Activated CD8-positive, alpha-beta T cell treated with anti-CD3 and anti-CD28 coated beads, Interleukin-2, amount 10 ng/mL, durations not matched to agents 7 days and 5 days (primary cell): Measurements from ENCODE around the gene KRTAP9-2. TPM values are rescaled to one million over a fixed set of nuclear protein-coding genes. Genes with fewer than 3 reads are reported as not detected.
"Not testable (repeated sequence)": the region's sequence is repeated elsewhere in the genome, so short reads cannot be mapped to it uniquely, and the experiment has no call there.

Experiments used
- ATAC-seq: fragments of 150-1000 bp; cut with Tn5 transposase; one replicate; pipeline ENCODE4 v1.10.0; 2021; ENCODE audit warnings: moderate library complexity
- CTCF ChIA-PET: fragments of 350-600 bp; sonication (Branson Sonifier 250); formaldehyde crosslinking; loops from one replicate; lab custom pipeline; 2021; ENCODE audit warnings: antibody characterized with exemption; lab: Charles Lee
- POLR2A ChIA-PET: fragments of 350-600 bp; sonication (Branson Sonifier 250); formaldehyde crosslinking; loops from one replicate; lab custom pipeline; 2021; ENCODE audit warnings: antibody characterized with exemption; lab: Charles Lee
- DNase-seq: peaks from one replicate; pipeline ENCODE4 v3.0.0-alpha.2; 2020
- H3K27ac Mint-ChIP-seq: one replicate; pipeline ENCODE4 v1.8.0; 2021; ENCODE audit warnings: mild to moderate bottlenecking, mixed read lengths
- H3K27me3 Mint-ChIP-seq: one replicate; pipeline ENCODE4 v1.8.0; 2021; ENCODE audit warnings: low read depth, mixed read lengths
- H3K36me3 Mint-ChIP-seq: one replicate; pipeline ENCODE4 v1.8.0; 2021; ENCODE audit warnings: low read depth, mixed read lengths
- H3K4me1 Mint-ChIP-seq: one replicate; pipeline ENCODE4 v1.8.0; 2021; ENCODE audit warnings: low read depth, mixed read lengths
- H3K4me3 Mint-ChIP-seq: one replicate; pipeline ENCODE4 v1.8.0; 2021; ENCODE audit warnings: mild to moderate bottlenecking, mixed read lengths
- H3K9me3 Mint-ChIP-seq: one replicate; pipeline ENCODE4 v1.8.0; 2022; ENCODE audit warnings: mixed read lengths; ENCODE audit not compliant: insufficient read depth
- total RNA-seq, 2 experiments: library from RNA; stranded (reverse); gene quantifications; one replicate each; pipeline ENCODE4 v1.2.3, GENCODE V29; 2021

Gene KRTAP9-2
- total RNA-seq, 2 experiments from 2014 or later = not detected

GRCh38 chr17:41271323-41271722 lies 44.9 kb downstream of the KRTAP9-2 start:
- H3K36me3 Mint-ChIP-seq, POLR2A ChIA-PET, H3K4me3 Mint-ChIP-seq, H3K27ac Mint-ChIP-seq, H3K9me3 Mint-ChIP-seq, CTCF ChIA-PET, H3K4me1 Mint-ChIP-seq, H3K27me3 Mint-ChIP-seq, ATAC-seq, DNase-seq: not testable (repeated sequence)

- no peaks in the 10 kb centered on the region for H3K4me1 Mint-ChIP-seq
- ChIA-PET CTCF (no interaction called here), POLR2A (no interaction called here)
- ATAC-seq = no peak
- peaks cover 5% of the 10 kb centered on the region for H3K27me3 Mint-ChIP-seq
- DNase-seq = no peak
- H3K27ac Mint-ChIP-seq = no peak overlapping the region
- no peak overlapping the region for H3K4me3 Mint-ChIP-seq
- no peaks in the 10 kb centered on the region for H3K36me3 Mint-ChIP-seq
- no peaks in the 10 kb centered on the region for H3K9me3 Mint-ChIP-seq
Measured at GRCh38 chr17:41271858-41272257, 45.4 kb downstream of the KRTAP9-2 start.

- H3K4me3 Mint-ChIP-seq, H3K27me3 Mint-ChIP-seq, H3K9me3 Mint-ChIP-seq, H3K4me1 Mint-ChIP-seq, ATAC-seq, POLR2A ChIA-PET, H3K27ac Mint-ChIP-seq, DNase-seq, H3K36me3 Mint-ChIP-seq: not testable (repeated sequence)
- CTCF ChIA-PET = interaction anchor here (0.9 kb wide), 1 partner anchor 12 kb away, joined by 4 read pairs; no protein-coding TSS in a partner anchor
Measured at GRCh38 chr17:41275648-41276190, 49.3 kb downstream of the KRTAP9-2 start, which contains the start of gene KRTAP9-7. TSS of gene KRTAP9-7 (plus strand) at chr17:41275698. CDS start at chr17:41275698, 0 bp downstream.

Other genes starting within 250 kb of the KRTAP9-2 start
- not detected for gene KRT40, start 242.3 kb upstream of the KRTAP9-2 start, total RNA-seq
- not detected for gene KRTAP3-3, start 232.5 kb upstream of the KRTAP9-2 start, total RNA-seq
- not detected for gene KRTAP3-2, start 226.7 kb upstream of the KRTAP9-2 start, total RNA-seq
- gene KRTAP3-1, start 217.5 kb upstream of the KRTAP9-2 start, total RNA-seq = not detected
- not detected for gene KRTAP1-5, start 199.4 kb upstream of the KRTAP9-2 start, total RNA-seq
- not detected for gene KRTAP1-4, start 196.5 kb upstream of the KRTAP9-2 start, total RNA-seq
- not detected for gene KRTAP1-3, start 191.8 kb upstream of the KRTAP9-2 start, total RNA-seq
- not detected for gene KRTAP1-1, start 185.2 kb upstream of the KRTAP9-2 start, total RNA-seq
- not detected for gene KRTAP2-1, start 179.3 kb upstream of the KRTAP9-2 start, total RNA-seq
- not detected for gene KRTAP2-2, start 171.4 kb upstream of the KRTAP9-2 start, total RNA-seq
- gene KRTAP2-3, start 166.5 kb upstream of the KRTAP9-2 start, total RNA-seq = not detected
- not detected for gene KRTAP2-4, start 160.8 kb upstream of the KRTAP9-2 start, total RNA-seq
- gene KRTAP4-7, start 142.5 kb upstream of the KRTAP9-2 start, total RNA-seq = not detected
- gene KRTAP4-8, start 128.5 kb upstream of the KRTAP9-2 start, total RNA-seq = not detected
- not detected for gene KRTAP4-16, start 124.4 kb upstream of the KRTAP9-2 start, total RNA-seq
- gene KRTAP4-9, start 121.3 kb upstream of the KRTAP9-2 start, total RNA-seq = not detected
- not detected for gene KRTAP4-11, start 108.3 kb upstream of the KRTAP9-2 start, total RNA-seq
- not detected for gene KRTAP4-12, start 102.5 kb upstream of the KRTAP9-2 start, total RNA-seq
- not detected for gene KRTAP4-6, start 86.1 kb upstream of the KRTAP9-2 start, total RNA-seq
- not detected for gene KRTAP4-5, start 76.8 kb upstream of the KRTAP9-2 start, total RNA-seq
- gene KRTAP4-4, start 65.9 kb upstream of the KRTAP9-2 start, total RNA-seq = not detected
- not detected for gene KRTAP4-3, start 58.4 kb upstream of the KRTAP9-2 start, total RNA-seq
- gene KRTAP4-2, start 48.4 kb upstream of the KRTAP9-2 start, total RNA-seq = not detected
- not detected for gene KRTAP4-1, start 41.7 kb upstream of the KRTAP9-2 start, total RNA-seq
- not detected for gene KRTAP9-1, start 36.8 kb upstream of the KRTAP9-2 start, total RNA-seq
- not detected for gene KRTAP9-3, start 5.8 kb downstream of the KRTAP9-2 start, total RNA-seq
- gene KRTAP9-8, start 11.4 kb downstream of the KRTAP9-2 start, total RNA-seq = not detected
- gene KRTAP9-4, start 23.0 kb downstream of the KRTAP9-2 start, total RNA-seq = not detected
- gene KRTAP9-9, start 28.7 kb downstream of the KRTAP9-2 start, total RNA-seq = not detected
- gene KRTAP9-6, start 38.7 kb downstream of the KRTAP9-2 start, total RNA-seq = not detected
- not detected for gene KRTAP9-7, start 49.0 kb downstream of the KRTAP9-2 start, total RNA-seq
- not detected for gene KRTAP29-1, start 76.2 kb downstream of the KRTAP9-2 start, total RNA-seq
- not detected for gene KRTAP16-1, start 82.7 kb downstream of the KRTAP9-2 start, total RNA-seq
- not detected for gene KRTAP17-1, start 89.1 kb downstream of the KRTAP9-2 start, total RNA-seq
- gene KRT33A, start 124.2 kb downstream of the KRTAP9-2 start, total RNA-seq = not detected
- not detected for gene KRT33B, start 143.2 kb downstream of the KRTAP9-2 start, total RNA-seq
- gene KRT34, start 155.7 kb downstream of the KRTAP9-2 start, total RNA-seq = not detected
- not detected for gene KRT31, start 171.0 kb downstream of the KRTAP9-2 start, total RNA-seq
- gene KRT37, start 197.9 kb downstream of the KRTAP9-2 start, total RNA-seq = not detected
- gene KRT38, start 214.3 kb downstream of the KRTAP9-2 start, total RNA-seq = not detected
- gene KRT32, start 240.7 kb downstream of the KRTAP9-2 start, total RNA-seq = not detected